CD4-positive, alpha-beta T cell treated with Interleukin-6 for 4 hours (primary cell): ENCODE results near the gene SYT7.
A peak's percentile ranks its signal among the peaks of the same experiment; 100 is the strongest.

ENCODE experiments used
- DNase-seq: peaks from one replicate; pipeline ENCODE4 v3.0.0-alpha.2; 2020; ENCODE audit warnings: mixed read lengths

Gene SYT7

GRCh38 chr11:61513143-61513765 is 67.6 kb downstream of the SYT7 start:
- no peak for DNase-seq

GRCh38 chr11:61512435-61512834 is 68.4 kb downstream of the SYT7 start:
- DNase-seq = no peak

GRCh38 chr11:61511383-61511782 is 69.5 kb downstream of the SYT7 start:
- DNase-seq = no peak

GRCh38 chr11:61510974-61511373 is 69.9 kb downstream of the SYT7 start:
- no peak for DNase-seq

GRCh38 chr11:61510166-61510919 is 70.5 kb downstream of the SYT7 start:
- DNase-seq = no peak

- peak; percentile 39 for DNase-seq
Observed at GRCh38 chr11:61509043-61510029, 71.5 kb downstream of the SYT7 start.

- DNase-seq = peak; percentile 16
Observed at GRCh38 chr11:61507962-61508861, 72.7 kb downstream of the SYT7 start, which contains the start of gene LRRC10B. LRRC10B (plus strand) TSS chr11:61508749; CDS start chr11:61508999, 250 bp downstream.

- no peak for DNase-seq
Observed at GRCh38 chr11:61507012-61507768, 73.7 kb downstream of the SYT7 start.

GRCh38 chr11:61505640-61506155 is 75.2 kb downstream of the SYT7 start:
- no peak for DNase-seq

- no peak for DNase-seq
Observed at GRCh38 chr11:61505106-61505505, 75.8 kb downstream of the SYT7 start.

GRCh38 chr11:61503135-61503770 is 77.6 kb downstream of the SYT7 start:
- DNase-seq = no peak

GRCh38 chr11:61502522-61502921 is 78.4 kb downstream of the SYT7 start:
- DNase-seq = no peak

- DNase-seq = no peak
Observed at GRCh38 chr11:61499816-61500491, 80.9 kb downstream of the SYT7 start.

GRCh38 chr11:61498767-61499341 is 82.0 kb downstream of the SYT7 start:
- no peak for DNase-seq

GRCh38 chr11:61497876-61498275 is 83.0 kb downstream of the SYT7 start:
- DNase-seq = no peak

- no peak for DNase-seq
Observed at GRCh38 chr11:61497473-61497872, 83.4 kb downstream of the SYT7 start.

- no peak for DNase-seq
Observed at GRCh38 chr11:61496602-61497400, 84.1 kb downstream of the SYT7 start.

GRCh38 chr11:61495801-61496601 is 84.9 kb downstream of the SYT7 start:
- no peak for DNase-seq
